Measurements from ENCODE around the gene CEMIP. TPM values are rescaled to one million over a fixed set of nuclear protein-coding genes. Genes with fewer than 3 reads are reported as not detected.

The CEMIP gene
- total RNA-seq, 1 donor from 2014 or later, result 5.3 TPM

- DNase-seq (ENCODE audit: low read depth) (peak; percentile 35), FAIRE-seq (no peak)
- peaks cover 1% of the 10 kb centered on the region for H3K27me3 ChIP-seq (ENCODE audit: control insufficient read depth, insufficient read depth, low read length)
- H3K4me3 ChIP-seq (ENCODE audit: low read depth, low read length), result no peak overlapping the region
- no peak for TF ChIP-seq CTCF (IDR thresholded peaks at IDR 0.05; ENCODE audit: insufficient read depth, low read length, severe bottlenecking)
- no peaks in the 10 kb centered on the region for H3K36me3 ChIP-seq (ENCODE audit: control insufficient read depth, insufficient read depth, low read length)
These were observed 82.6 kb downstream of the CEMIP start for GRCh38 chr15:80861731-80862170.

- no peak overlapping the region for H3K4me3 ChIP-seq (ENCODE audit: low read depth, low read length)
- DNase-seq (ENCODE audit: low read depth) (no peak), FAIRE-seq (no peak)
- no peak for TF ChIP-seq CTCF (IDR thresholded peaks at IDR 0.05; ENCODE audit: insufficient read depth, low read length, severe bottlenecking)
- no peaks in the 10 kb centered on the region for H3K27me3 ChIP-seq (ENCODE audit: control insufficient read depth, insufficient read depth, low read length)
- no peaks in the 10 kb centered on the region for H3K36me3 ChIP-seq (ENCODE audit: control insufficient read depth, insufficient read depth, low read length)
These were observed 85.5 kb downstream of the CEMIP start for GRCh38 chr15:80864666-80865065.

GRCh38 chr15:80866936-80867335 is 87.8 kb downstream of the CEMIP start:
- H3K4me3 ChIP-seq (ENCODE audit: low read depth, low read length), result no peak overlapping the region
- no peaks in the 10 kb centered on the region for H3K27me3 ChIP-seq (ENCODE audit: control insufficient read depth, insufficient read depth, low read length)
- FAIRE-seq, result no peak
- no peak for DNase-seq (ENCODE audit: low read depth)
- no peak for TF ChIP-seq CTCF (IDR thresholded peaks at IDR 0.05; ENCODE audit: insufficient read depth, low read length, severe bottlenecking)
- H3K36me3 ChIP-seq (ENCODE audit: control insufficient read depth, insufficient read depth, low read length), result no peaks in the 10 kb centered on the region

GRCh38 chr15:80870366-80870765 is 91.2 kb downstream of the CEMIP start:
- no peak for TF ChIP-seq CTCF (IDR thresholded peaks at IDR 0.05; ENCODE audit: insufficient read depth, low read length, severe bottlenecking)

GRCh38 chr15:80870893-80871292 is 91.7 kb downstream of the CEMIP start:
- peak; percentile 84 for FAIRE-seq
- no peak overlapping the region for H3K4me3 ChIP-seq (ENCODE audit: low read depth, low read length)
- no peak for DNase-seq (ENCODE audit: low read depth)
- no peaks in the 10 kb centered on the region for H3K27me3 ChIP-seq (ENCODE audit: control insufficient read depth, insufficient read depth, low read length)
- H3K36me3 ChIP-seq (ENCODE audit: control insufficient read depth, insufficient read depth, low read length), result no peaks in the 10 kb centered on the region
- TF ChIP-seq CTCF (IDR thresholded peaks at IDR 0.05; ENCODE audit: insufficient read depth, low read length, severe bottlenecking), result no peak

More at GRCh38 chr15:80870366-80870765, 91.2 kb downstream of the CEMIP start:
- FAIRE-seq (no peak), DNase-seq (ENCODE audit: low read depth) (no peak)
- H3K27me3 ChIP-seq (ENCODE audit: control insufficient read depth, insufficient read depth, low read length), result no peaks in the 10 kb centered on the region
- no peaks in the 10 kb centered on the region for H3K36me3 ChIP-seq (ENCODE audit: control insufficient read depth, insufficient read depth, low read length)
- H3K4me3 ChIP-seq (ENCODE audit: low read depth, low read length), result no peak overlapping the region

- Histone ChIP-seq H3K27me3 (ENCODE audit: control insufficient read depth, insufficient read depth, low read length) (no peaks in the 10 kb centered on the region), H3K4me3 (ENCODE audit: low read depth, low read length) (no peak overlapping the region), H3K36me3 (ENCODE audit: control insufficient read depth, insufficient read depth, low read length) (no peaks in the 10 kb centered on the region)
- no peak for FAIRE-seq
- DNase-seq (ENCODE audit: low read depth), result no peak
- no peak for TF ChIP-seq CTCF (IDR thresholded peaks at IDR 0.05; ENCODE audit: insufficient read depth, low read length, severe bottlenecking)
These were observed 92.7 kb downstream of the CEMIP start for GRCh38 chr15:80871858-80872257.

Measured in bronchial epithelial cell (primary cell).